HAP-1 (cell line): ENCODE measurements around the gene ARHGAP31.

Source experiments
- DNase-seq, 2 experiments: peaks; one replicate each; pipeline ENCODE4 v3.0.0-alpha.2; 2016 to 2020; ENCODE audit warnings: low spot score in 2 of 2
- H3K27me3 ChIP-seq: fragments of 250-450 bp; sonication (Bioruptor Pico); 2 replicates; pipeline ENCODE4 v1.5.1; 2020; ENCODE audit warnings: low read depth, mild to moderate bottlenecking, moderate library complexity
- H3K36me3 ChIP-seq: fragments of 250-450 bp; sonication (Bioruptor Pico); replicated peaks from 2 replicates; pipeline ENCODE4 v1.5.1; 2020; ENCODE audit warnings: mild to moderate bottlenecking
- H3K4me1 ChIP-seq: fragments of 250-450 bp; sonication (Bioruptor Pico); 2 replicates; pipeline ENCODE4 v1.5.1; 2020; ENCODE audit warnings: mild to moderate bottlenecking
- H3K4me3 ChIP-seq: fragments of 250-450 bp; sonication (Bioruptor Pico); 2 replicates; pipeline ENCODE4 v1.5.1; 2020; ENCODE audit warnings: mild to moderate bottlenecking, moderate library complexity
- H3K9me3 ChIP-seq: fragments of 250-450 bp; sonication (Bioruptor Pico); 2 replicates; pipeline ENCODE4 v1.5.1; 2020; ENCODE audit warnings: mild to moderate bottlenecking, moderate library complexity
- in situ Hi-C: fragments of 300-500 bp; cut with MboI; formaldehyde crosslinking; loops from 3 replicates; pipeline ENCODE4 v1.14.3; 2020; ENCODE audit warnings: low sequenced_read_pairs, inconsistent platforms, mixed read lengths

Gene ARHGAP31

DNA sequence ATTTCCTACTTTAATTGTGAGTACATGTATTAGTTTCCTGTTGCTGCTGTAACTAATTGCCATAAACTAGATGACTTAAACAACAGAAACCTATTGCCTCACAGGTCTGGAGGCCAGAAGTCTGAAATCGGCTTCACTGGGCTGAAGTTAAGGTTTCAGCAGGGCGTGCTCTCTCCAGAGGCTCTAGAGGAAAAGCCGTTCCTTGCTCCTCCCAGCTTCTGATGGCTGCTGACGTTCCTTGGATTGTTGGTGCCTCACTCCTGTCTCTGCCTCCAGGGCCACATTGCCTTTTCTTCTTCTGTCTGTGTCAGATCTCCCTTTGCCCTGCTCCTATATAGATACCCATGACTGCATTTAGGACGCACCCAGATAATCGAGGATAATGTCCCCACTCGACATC is 80.9 kb downstream of the ARHGAP31 start:
- no peaks in the 10 kb centered on the region for H3K36me3 ChIP-seq
- H3K4me1 ChIP-seq: no peaks in the 10 kb centered on the region
- H3K27me3 ChIP-seq: no peaks in the 10 kb centered on the region
- DNase-seq: no peak
- H3K9me3 ChIP-seq: no peaks in the 10 kb centered on the region
- in situ Hi-C loops: no loop called here
- no peak overlapping the region for H3K4me3 ChIP-seq

DNA sequence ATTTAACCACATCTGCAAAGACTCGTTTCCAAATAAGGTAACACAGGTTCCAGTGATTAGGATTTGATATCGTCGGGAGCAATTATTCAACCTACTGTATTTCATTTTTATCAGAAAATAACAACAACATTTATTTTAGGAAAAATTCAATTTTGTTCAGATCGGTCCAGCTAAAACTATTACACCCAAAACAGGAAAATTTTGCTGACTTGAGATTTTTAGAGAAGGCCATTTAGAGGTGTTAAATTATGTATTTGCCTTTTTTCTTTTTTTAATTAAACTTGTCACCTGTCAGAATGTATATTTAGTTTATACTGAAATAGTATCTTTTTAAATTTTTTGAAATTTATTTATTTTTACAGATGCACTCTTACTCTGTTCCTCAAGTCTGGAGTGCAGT is 81.3 kb downstream of the ARHGAP31 start:
- DNase-seq: no peak
- no peaks in the 10 kb centered on the region for H3K4me1 ChIP-seq
- H3K9me3 ChIP-seq: no peaks in the 10 kb centered on the region
- H3K36me3 ChIP-seq: no peaks in the 10 kb centered on the region
- no peaks in the 10 kb centered on the region for H3K27me3 ChIP-seq
- in situ Hi-C loops: no loop called here
- no peak overlapping the region for H3K4me3 ChIP-seq

DNA sequence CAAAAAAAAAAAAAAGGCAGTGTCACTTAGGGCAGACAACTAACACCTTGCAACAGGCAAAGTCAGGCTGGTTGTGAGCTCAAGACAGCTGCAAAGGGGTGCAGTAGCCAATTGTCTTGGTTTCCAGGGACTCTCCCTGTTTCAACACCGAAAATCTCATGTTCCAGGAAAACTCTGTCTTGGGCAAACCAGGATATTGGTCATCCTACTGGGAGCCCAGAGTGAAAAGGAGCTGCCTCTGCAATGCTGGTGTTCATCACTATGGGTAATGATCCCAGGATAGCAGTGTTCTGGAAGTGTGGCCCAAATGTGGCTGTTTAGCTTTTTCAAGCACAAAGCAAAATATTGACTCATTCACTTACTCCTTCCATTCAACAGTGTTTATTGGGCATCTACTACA is 82.6 kb downstream of the ARHGAP31 start:
- H3K4me3 ChIP-seq: no peak overlapping the region
- in situ Hi-C loops: no loop called here
- no peaks in the 10 kb centered on the region for H3K27me3 ChIP-seq
- no peak for DNase-seq
- no peaks in the 10 kb centered on the region for H3K9me3 ChIP-seq
- H3K4me1 ChIP-seq: no peaks in the 10 kb centered on the region
- H3K36me3 ChIP-seq: no peaks in the 10 kb centered on the region

DNA sequence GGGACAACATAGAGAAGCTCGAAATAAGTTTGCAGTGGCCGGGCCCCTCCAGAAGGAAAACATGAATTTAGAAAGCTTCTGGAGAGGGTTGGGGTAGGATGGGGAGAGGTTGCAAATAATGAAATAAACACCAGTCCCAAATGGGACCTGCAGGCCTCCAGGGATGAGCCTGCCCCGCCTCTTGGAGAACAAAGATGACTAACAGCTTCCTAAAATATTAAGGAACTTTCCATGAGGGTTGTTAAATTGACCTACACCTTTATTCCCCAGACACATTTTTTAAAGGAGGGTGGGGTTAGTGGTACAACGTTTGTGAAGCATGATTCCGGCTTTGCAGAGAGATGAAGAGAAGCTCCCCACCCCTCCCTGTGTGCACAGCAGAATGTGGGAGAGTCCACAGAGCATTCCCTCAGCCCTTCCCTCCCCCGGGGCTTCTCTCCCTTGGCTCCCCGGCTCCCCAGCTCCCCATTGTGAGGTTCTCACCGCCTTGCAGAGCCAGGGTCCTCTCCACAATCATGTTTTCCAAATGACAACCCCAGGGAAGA is 84.1 kb downstream of the ARHGAP31 start:
- Histone ChIP-seq H3K9me3 (no peaks in the 10 kb centered on the region), H3K36me3 (no peaks in the 10 kb centered on the region)
- in situ Hi-C loops: no loop called here

DNA sequence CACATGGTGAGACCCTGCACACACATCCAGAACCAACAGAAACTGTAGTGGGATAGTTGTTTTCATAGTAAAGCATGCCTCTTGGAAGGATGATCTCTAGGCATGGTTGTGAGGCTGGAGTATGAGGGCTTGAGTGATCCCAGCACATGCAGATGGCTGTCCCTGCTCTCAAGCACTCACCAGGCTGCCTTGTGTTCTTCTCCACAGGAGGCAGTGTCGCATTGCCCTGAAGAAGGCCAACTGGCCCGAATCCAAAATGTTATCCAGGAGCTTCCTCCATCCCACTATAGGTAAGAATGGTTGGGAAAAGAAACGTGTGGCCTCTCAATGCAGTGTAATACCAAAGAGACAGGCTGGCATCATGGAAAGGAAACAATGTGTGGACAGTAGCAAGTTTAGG is 86.5 kb downstream of the ARHGAP31 start:
- H3K4me1 ChIP-seq: no peaks in the 10 kb centered on the region
- no peaks in the 10 kb centered on the region for H3K36me3 ChIP-seq
- DNase-seq: no peak
- H3K27me3 ChIP-seq: no peaks in the 10 kb centered on the region
- in situ Hi-C loops: no loop called here
- no peaks in the 10 kb centered on the region for H3K9me3 ChIP-seq
- no peak overlapping the region for H3K4me3 ChIP-seq

More for the DNA sequence above, 84.1 kb downstream of the ARHGAP31 start:
- Histone ChIP-seq H3K27me3 (no peaks in the 10 kb centered on the region), H3K4me3 (no peak overlapping the region), H3K4me1 (no peaks in the 10 kb centered on the region)
- DNase-seq: no peak

DNA sequence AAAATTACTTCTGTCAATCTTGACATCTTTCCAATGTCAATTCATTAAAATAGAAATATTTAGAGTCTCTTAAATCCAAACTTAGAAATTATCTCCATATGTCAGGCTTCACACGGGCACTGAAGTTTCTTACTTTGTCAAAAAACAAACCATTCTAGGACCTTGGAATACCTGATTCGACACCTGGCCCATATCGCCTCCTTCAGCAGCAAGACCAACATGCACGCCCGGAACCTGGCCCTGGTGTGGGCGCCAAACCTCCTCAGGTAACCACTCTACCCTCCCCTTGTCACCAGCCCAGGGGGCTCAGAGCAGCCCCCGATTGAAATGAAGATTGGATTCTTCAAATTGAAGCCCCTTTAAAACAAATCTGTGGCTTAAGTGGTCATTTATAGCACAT is 88.0 kb downstream of the ARHGAP31 start:
- Histone ChIP-seq H3K9me3 (no peaks in the 10 kb centered on the region), H3K4me3 (no peak overlapping the region), H3K36me3 (no peaks in the 10 kb centered on the region), H3K4me1 (no peaks in the 10 kb centered on the region), H3K27me3 (no peaks in the 10 kb centered on the region)
- no peak for DNase-seq
- in situ Hi-C loops: no loop called here

DNA sequence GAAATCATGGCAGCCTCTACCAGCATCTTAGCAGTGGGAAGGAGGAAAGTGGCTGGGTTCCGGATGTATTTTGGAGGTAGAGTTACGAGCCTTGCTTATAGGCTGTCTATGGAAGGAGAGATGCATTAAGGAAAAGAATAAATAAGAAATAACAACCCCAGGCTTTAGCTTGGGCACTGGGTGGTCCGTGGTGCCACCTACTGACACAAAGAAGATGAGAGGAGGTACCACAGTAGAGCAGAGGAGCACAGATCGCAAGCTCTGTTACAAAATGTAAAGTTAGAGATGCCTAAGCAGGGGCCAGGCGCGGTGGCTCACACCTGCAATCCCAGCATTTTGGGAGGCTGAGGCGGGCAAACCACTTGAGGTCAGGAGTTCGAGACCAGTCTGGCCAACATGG is 94.4 kb downstream of the ARHGAP31 start:
- H3K4me3 ChIP-seq: no peak overlapping the region
- H3K9me3 ChIP-seq: no peaks in the 10 kb centered on the region
- 0 out of 2 replicates have a peak, but pooled peaks cover 6% of the 10 kb centered on the region for H3K36me3 ChIP-seq
- in situ Hi-C loops: no loop called here
- H3K27me3 ChIP-seq: no peaks in the 10 kb centered on the region
- no peaks in the 10 kb centered on the region for H3K4me1 ChIP-seq
- no peak for DNase-seq

DNA sequence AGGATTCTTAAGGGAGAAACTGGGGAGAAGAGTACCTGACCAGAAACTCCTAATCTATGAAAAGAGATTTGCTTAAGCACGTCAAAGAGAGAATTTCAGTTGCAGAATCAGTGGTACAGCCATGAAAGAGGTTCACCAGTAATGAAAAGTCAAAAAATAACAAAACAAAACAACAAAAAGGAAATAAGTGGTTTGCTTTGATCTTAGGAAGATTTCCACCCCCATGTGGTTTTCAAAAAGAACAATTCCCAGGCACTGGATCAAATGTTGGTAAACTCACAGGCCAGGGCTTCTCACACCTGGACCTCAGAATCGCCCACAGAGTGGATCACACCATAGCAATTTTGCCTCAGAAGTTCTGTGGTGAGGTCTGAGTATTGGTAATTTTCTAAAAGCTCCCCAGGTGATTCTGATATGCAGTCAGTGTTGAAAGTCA is 101.8 kb downstream of the ARHGAP31 start:
- Histone ChIP-seq H3K27me3 (no peaks in the 10 kb centered on the region), H3K36me3 (0 out of 2 replicates have a peak, but pooled peaks cover 6% of the 10 kb centered on the region), H3K9me3 (no peaks in the 10 kb centered on the region), H3K4me1 (peaks cover 16% of the 10 kb centered on the region), H3K4me3 (no peak overlapping the region)
- DNase-seq: no peak
- in situ Hi-C loops: no loop called here

DNA sequence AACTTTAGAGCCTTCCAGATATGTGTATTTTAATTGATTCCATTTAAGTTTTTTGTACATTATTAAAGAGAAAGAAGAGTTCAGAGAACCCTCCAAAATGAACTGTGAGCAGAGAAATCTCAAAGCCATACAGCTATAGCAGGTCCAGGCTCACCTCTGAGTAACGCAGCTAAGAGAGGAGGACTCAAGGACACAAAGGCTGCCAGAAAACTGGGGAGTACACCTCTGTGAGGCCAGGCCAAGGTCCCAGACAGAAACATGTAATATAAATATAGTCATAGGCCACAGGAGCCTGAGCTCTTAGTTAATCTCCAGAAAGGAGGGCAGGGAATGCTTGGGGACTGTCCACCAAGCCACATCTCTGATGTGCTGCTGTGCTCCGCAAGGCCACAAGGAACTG is 102.7 kb downstream of the ARHGAP31 start:
- in situ Hi-C loops: no loop called here
- Histone ChIP-seq H3K9me3 (no peaks in the 10 kb centered on the region), H3K4me3 (no peak overlapping the region), H3K4me1 (peaks cover 16% of the 10 kb centered on the region), H3K36me3 (0 out of 2 replicates have a peak, but pooled peaks cover 6% of the 10 kb centered on the region), H3K27me3 (no peaks in the 10 kb centered on the region)
- no peak for DNase-seq

DNA sequence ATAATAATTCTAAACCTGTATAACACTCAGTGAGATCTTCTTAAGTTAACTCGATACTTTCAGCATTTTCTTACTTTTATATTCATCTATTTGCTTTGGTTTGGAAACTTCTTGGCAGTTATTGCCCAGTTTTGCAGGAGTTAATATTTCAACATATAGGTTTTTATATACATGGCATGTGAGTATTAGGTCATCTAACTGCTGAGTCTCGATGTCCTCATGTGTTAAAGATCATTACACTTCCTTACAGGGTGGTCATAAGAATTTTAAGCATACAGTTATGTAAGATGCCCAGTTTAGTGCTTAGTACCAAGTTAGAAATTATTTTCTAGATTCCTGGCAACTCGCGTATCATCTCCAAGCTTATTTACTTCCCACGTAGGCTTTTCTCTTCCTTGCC is 106.3 kb downstream of the ARHGAP31 start:
- Histone ChIP-seq H3K4me1 (peaks cover 16% of the 10 kb centered on the region), H3K4me3 (no peak overlapping the region), H3K27me3 (no peaks in the 10 kb centered on the region), H3K36me3 (no peaks in the 10 kb centered on the region), H3K9me3 (no peaks in the 10 kb centered on the region)
- in situ Hi-C loops: no loop called here
- no peak for DNase-seq

DNA sequence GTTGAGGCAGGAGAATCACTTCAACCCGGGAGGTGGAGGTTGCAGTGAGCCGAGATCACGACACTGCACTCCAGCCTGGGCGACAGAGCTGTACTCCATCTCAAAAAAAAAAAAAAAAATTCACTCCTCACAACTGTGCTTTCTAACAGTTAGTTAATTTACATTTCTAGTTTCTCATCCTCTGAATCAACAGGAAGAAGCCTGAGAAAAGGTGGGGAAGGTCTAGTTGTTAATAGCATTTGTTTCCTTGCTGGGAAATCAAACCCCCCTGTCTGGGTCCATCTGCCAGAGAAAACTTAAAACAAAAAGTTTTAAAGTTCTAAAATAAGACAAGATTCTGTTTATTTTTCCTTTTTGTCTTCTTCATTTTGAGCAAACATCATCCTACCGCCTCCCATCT is 106.9 kb downstream of the ARHGAP31 start:
- Histone ChIP-seq H3K4me1 (peaks cover 11% of the 10 kb centered on the region), H3K4me3 (no peak overlapping the region), H3K36me3 (no peaks in the 10 kb centered on the region), H3K9me3 (no peaks in the 10 kb centered on the region), H3K27me3 (no peaks in the 10 kb centered on the region)
- in situ Hi-C loops: no loop called here
- no peak for DNase-seq

DNA sequence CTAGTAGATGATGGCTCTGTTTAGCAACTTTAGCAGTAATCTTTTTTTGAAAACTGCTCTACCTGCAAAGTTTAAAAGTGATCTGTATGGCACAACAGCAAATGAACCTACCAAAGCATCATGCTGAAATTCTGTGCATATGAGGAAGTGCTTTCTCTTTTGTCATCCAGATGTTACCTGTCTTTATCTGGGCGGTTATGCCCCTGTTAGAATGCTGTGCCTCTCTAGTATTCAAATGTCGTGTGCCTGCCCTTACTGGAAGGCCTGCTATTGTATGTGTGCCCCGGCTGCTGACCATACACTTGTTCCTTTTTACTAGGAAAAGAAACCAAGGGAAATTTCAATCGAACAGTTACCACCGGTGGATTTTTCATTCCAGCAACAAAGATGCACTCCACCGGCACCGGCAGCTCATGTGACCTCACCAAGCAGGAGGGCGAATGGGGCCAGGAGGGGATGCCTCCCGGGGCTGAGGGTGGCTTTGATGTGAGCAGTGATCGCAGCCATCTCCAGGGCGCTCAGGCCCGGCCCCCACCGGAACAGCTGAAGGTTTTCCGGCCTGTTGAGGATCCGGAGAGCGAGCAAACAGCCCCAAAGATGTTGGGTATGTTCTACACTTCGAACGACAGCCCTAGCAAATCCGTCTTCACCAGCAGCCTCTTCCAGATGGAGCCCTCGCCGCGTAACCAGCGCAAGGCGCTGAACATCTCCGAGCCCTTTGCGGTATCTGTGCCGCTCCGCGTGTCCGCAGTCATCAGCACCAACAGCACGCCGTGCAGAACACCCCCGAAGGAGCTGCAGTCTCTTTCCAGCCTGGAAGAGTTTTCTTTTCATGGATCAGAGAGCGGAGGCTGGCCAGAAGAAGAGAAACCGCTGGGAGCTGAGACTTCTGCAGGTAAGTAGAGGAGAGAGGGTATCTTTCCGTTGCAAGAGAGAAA is 107.6 kb downstream of the ARHGAP31 start:
- Histone ChIP-seq H3K4me1 (peaks cover 4% of the 10 kb centered on the region), H3K27me3 (no peaks in the 10 kb centered on the region), H3K9me3 (no peaks in the 10 kb centered on the region), H3K36me3 (no peaks in the 10 kb centered on the region), H3K4me3 (no peak overlapping the region)
- in situ Hi-C loops: no loop called here
- no peak for DNase-seq

DNA sequence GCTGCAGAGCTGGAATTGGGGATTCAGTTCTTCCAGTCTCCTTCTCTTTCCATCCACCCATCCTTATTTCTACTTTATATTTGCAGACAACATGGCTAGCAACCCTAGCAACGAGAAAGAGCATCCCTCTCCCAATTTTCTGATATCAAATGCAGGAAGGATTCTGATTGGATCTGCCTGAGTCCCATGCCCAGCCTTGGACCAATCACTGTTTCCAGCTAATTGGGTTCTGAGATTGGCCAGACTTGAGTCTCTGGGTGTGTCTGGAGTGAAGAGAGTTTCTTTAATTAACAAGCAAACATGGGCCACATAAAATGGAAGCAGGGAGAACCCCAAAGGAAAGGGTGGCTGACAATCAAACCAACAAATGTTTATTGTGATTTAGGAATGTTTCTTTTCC is 108.6 kb downstream of the ARHGAP31 start:
- in situ Hi-C loops: no loop called here
- H3K9me3 ChIP-seq: no peaks in the 10 kb centered on the region
- no peaks in the 10 kb centered on the region for H3K27me3 ChIP-seq
- H3K36me3 ChIP-seq: no peaks in the 10 kb centered on the region
- H3K4me3 ChIP-seq: no peak overlapping the region
- H3K4me1 ChIP-seq: peaks cover under 1% of the 10 kb centered on the region
- no peak for DNase-seq

DNA sequence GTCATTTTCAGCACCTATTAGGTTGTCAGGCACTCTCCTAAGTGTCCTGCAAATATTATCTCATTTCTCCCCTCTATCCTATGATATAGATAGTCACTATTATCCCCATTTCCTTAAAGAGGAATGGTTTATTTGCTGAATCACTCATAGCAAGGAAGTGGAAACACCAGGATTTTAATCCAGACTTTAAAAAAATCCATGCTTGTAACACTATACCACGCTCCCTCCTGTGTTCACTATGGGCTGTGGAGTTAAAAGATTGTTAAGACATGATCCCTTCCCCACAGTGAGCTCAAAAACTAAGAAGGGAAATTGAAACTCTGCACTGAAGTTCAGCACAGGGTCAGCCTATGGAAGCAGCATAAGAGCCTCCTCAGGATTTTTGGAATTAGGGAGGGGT is 109.0 kb downstream of the ARHGAP31 start:
- no peaks in the 10 kb centered on the region for H3K36me3 ChIP-seq
- no peak for DNase-seq

More for the DNA sequence above, 109.0 kb downstream of the ARHGAP31 start:
- H3K4me1 ChIP-seq: peaks cover 4% of the 10 kb centered on the region
- in situ Hi-C loops: no loop called here
- no peaks in the 10 kb centered on the region for H3K9me3 ChIP-seq
- no peaks in the 10 kb centered on the region for H3K27me3 ChIP-seq
- H3K4me3 ChIP-seq: no peak overlapping the region
